Adrenal gland (tissue), 12 donors: ENCODE measurements around the gene MKI67. TPM values are rescaled to one million over a fixed set of nuclear protein-coding genes. Genes with fewer than 3 reads are reported as not detected.
"Not testable (repeated sequence)": the region's sequence is repeated elsewhere in the genome, so short reads cannot be mapped to it uniquely, and the experiment has no call there.

Source experiments
- DNase-seq, 7 donors: peaks; one replicate each; pipeline ENCODE4 v3.0.0-alpha.2; 2019 to 2020
- H3K27ac ChIP-seq, 5 donors: fragments of 200-600 bp; sonication (generic) in 4 of 5; 1 replicate in 3 of 5; 2 replicates in 2 of 5; pipeline versions ENCODE4 v1.5.1 to v1.8.0; 2016 to 2020; ENCODE audit warnings: mild to moderate bottlenecking in 1 of 5
- H3K27me3 ChIP-seq: fragments of 200-600 bp; 2 replicates; pipeline ENCODE4 v1.8.0; 2021
- H3K36me3 ChIP-seq, 2 donors: fragments of 200-600 bp; replicated peaks in 1 of 2; 1 replicate in 1 of 2; 2 replicates in 1 of 2; pipeline versions ENCODE4 v1.5.1 to v1.8.0; 2018 to 2022
- H3K4me1 ChIP-seq, 2 donors: fragments of 200-600 bp; replicated peaks in 1 of 2; 1 replicate in 1 of 2; 2 replicates in 1 of 2; pipeline versions ENCODE4 v1.5.1 to v1.8.0; 2018 to 2021
- H3K4me3 ChIP-seq, 4 donors: fragments of 200-600 bp; sonication (generic) in 3 of 4; one replicate each; pipeline ENCODE4 v1.5.1; 2016 to 2018
- H3K9me3 ChIP-seq, 3 donors: fragments of 200-600 bp; sonication (generic) in 1 of 3; replicated peaks in 1 of 3; 1 replicate in 2 of 3; 2 replicates in 1 of 3; pipeline versions ENCODE4 v1.5.1 to v1.8.0; 2016 to 2021
- CTCF ChIP-seq, 6 experiments: fragments of 450-650 bp in 4 of 6; fragments of 200-600 bp in 2 of 6; sonication (generic) in 1 of 6; IDR thresholded peaks; 1 replicate in 5 of 6; 2 replicates in 1 of 6; pipeline versions ENCODE4 v1.5.1 to v1.8.0; 2016 to 2021; ENCODE audit warnings: antibody characterized with exemption in 6 of 6, mild to moderate bottlenecking in 2 of 6, moderate library complexity in 1 of 6
- POLR2A ChIP-seq, 2 donors: fragments of 450-650 bp; IDR thresholded peaks; one replicate each; pipeline ENCODE4 v1.6.1; 2017; ENCODE audit warnings: antibody characterized with exemption in 2 of 2, mild to moderate bottlenecking in 2 of 2, moderate library complexity in 1 of 2
- WGBS, 4 donors: extraction: QIAGEN DNeasy Blood & Tissue Kit in 2 of 4; methylation state at CpG; one replicate each; pipeline versions ENCODE4 v1.1.5 to v1.1.7; 2013 to 2017; 5-methylcytosine and 5-hydroxymethylcytosine counted together
- intact Hi-C, 2 donors: fragments of 100-400 bp; cut with DNase I; formaldehyde crosslinking; loops; one replicate each; pipeline versions ENCODE4 v1.14.1 to v1.15.0; 2022 to 2023
- polyA plus RNA-seq, 3 donors: library from polyadenylated mRNA; stranded (reverse); fragments of 200-250 nt in 2 of 3; fragments of 350-450 nt in 1 of 3; fragmentation: Illumina TruSeq in 1 of 3; extraction: RNeasy Lipid Tissue Mini Kit (QIAGEN cat#74804) in 1 of 3; gene quantifications; one replicate each; pipeline ENCODE4 v1.2.3, GENCODE V29; 2013 to 2014
- total RNA-seq, 9 donors: library from RNA; depleted of rRNA in 4 of 9; stranded (reverse); fragments of >200 nt in 4 of 9; fragments of 120-200 nt in 1 of 9; fragmentation: NEBNext Ultra II Directional in 1 of 9; extraction: Animal tissue kit (Norgen Biotek cat#: 25700) in 1 of 9; gene quantifications; one replicate each; pipeline versions ENCODE4 v1.1.0 to v1.2.4, GENCODE V29; 2013 to 2023
- donor health status: healthy with polysubstance abuse.
- donor health status: Bipolar disorder and iron deficiency.
- donor health status: DM: yes; HTN: yes; CAD: no.
- donor health status: DM: no; HTN: no; CAD: no.
- donor health status: DM: no; HTN: no; CAD: no.
- donor health status: DM: yes; HTN: yes; CAD: no.

MKI67 gene
- total and polyA plus RNA-seq, 12 donors = 0.30 to 16.8 (median 3.0) TPM

- H3K9me3 ChIP-seq = no peaks in the 10 kb centered on the region
- 79 to 88% (median 87%) methylated on average over 11 of the region's 11 CpGs for WGBS, 4 donors
- H3K4me1 ChIP-seq = no peaks in the 10 kb centered on the region
- no peak overlapping the region for H3K4me3 ChIP-seq
- TF ChIP-seq CTCF (IDR thresholded peaks at IDR 0.05) (no peak), POLR2A (IDR thresholded peaks at IDR 0.05) (no peak)
- intact Hi-C loops = no loop called here
- no peaks in the 10 kb centered on the region for H3K27me3 ChIP-seq
- H3K36me3 ChIP-seq = no peaks in the 10 kb centered on the region
- H3K27ac ChIP-seq = no peak overlapping the region
- no peak for DNase-seq
Measured at GRCh38 chr10:128095753-128096469, 30.3 kb downstream of the MKI67 start.

DNA sequence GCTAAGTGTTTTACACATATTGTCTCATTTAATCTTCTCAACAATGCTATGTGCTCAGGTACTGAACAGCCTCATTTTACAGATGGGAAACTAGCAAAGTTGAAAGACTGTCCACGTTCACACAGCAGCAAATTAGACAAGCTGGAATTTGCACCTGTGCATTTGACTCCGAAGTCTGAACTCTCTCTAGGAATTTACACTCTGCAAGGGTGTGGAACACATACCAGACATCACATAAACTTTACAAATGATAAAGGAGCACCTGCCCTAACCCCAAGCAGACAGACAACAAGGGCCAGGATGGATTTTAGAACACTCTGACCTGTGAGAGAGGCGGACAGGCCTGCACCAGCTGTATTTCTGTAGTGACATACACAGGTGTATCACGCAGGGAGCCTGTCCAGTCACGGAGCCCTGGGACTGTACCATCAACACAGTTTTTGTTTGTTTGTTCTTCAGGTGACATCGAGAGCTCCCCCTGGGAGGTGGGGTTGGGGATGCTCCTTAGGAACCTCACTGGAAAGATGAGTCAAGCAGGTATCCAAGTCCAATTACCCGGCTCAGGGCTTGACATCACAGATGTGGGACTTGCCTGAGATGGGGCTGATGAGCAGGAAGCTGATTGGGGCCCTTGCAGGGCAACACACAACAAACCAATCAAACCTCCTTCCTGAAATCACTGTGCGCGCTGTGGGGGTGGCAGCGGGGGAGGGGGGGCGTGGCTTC is 31.0 kb downstream of the MKI67 start:
- DNase-seq = no peak
- Histone ChIP-seq H3K27me3 (no peaks in the 10 kb centered on the region), H3K4me3 (no peak overlapping the region), H3K9me3 (no peaks in the 10 kb centered on the region), H3K36me3 (no peaks in the 10 kb centered on the region), H3K27ac (no peak overlapping the region), H3K4me1 (no peaks in the 10 kb centered on the region)
- WGBS, 4 donors = 86 to 90% (median 87%) methylated on average over 10 to 11 of the region's 11 CpGs
- no peak for TF ChIP-seq POLR2A (IDR thresholded peaks at IDR 0.05)
- no peak for TF ChIP-seq CTCF (IDR thresholded peaks at IDR 0.05)
- intact Hi-C loops = no loop called here

- H3K27ac ChIP-seq, H3K4me1 ChIP-seq, DNase-seq, H3K4me3 ChIP-seq, H3K9me3 ChIP-seq, H3K27me3 ChIP-seq, intact Hi-C loops, H3K36me3 ChIP-seq: not testable (repeated sequence)
- WGBS, 4 donors = 98 to 100% (median 100%) methylated on average over 4 of the region's 4 CpGs
Measured at GRCh38 chr10:128094596-128094995, 31.6 kb downstream of the MKI67 start.

GRCh38 chr10:128092454-128092853 is 33.8 kb downstream of the MKI67 start:
- 81 to 94% (median 92%) methylated on average over 3 of the region's 3 CpGs for whole genome bisulfite sequencing, 4 donors
- intact Hi-C loops = no loop called here
- TF ChIP-seq POLR2A (IDR thresholded peaks at IDR 0.05) = no peak
- no peak for TF ChIP-seq CTCF (IDR thresholded peaks at IDR 0.05)

More at GRCh38 chr10:128092454-128092853, 33.8 kb downstream of the MKI67 start:
- Histone ChIP-seq H3K27me3 (no peaks in the 10 kb centered on the region), H3K4me1 (no peaks in the 10 kb centered on the region), H3K27ac (no peak overlapping the region), H3K9me3 (no peaks in the 10 kb centered on the region), H3K4me3 (no peak overlapping the region), H3K36me3 (no peaks in the 10 kb centered on the region)
- no peak for DNase-seq
